ENCODE measurements around the gene GRK1. TPM values are rescaled to one million over a fixed set of nuclear protein-coding genes. Genes with fewer than 3 reads are reported as not detected.
"Not testable (repeated sequence)": the region's sequence is repeated elsewhere in the genome, so short reads cannot be mapped to it uniquely, and the experiment has no call there.

The GRK1 gene
- polyA plus RNA-seq, 3 donors, result 0.06 to 0.30 (median 0.11) TPM

DNA sequence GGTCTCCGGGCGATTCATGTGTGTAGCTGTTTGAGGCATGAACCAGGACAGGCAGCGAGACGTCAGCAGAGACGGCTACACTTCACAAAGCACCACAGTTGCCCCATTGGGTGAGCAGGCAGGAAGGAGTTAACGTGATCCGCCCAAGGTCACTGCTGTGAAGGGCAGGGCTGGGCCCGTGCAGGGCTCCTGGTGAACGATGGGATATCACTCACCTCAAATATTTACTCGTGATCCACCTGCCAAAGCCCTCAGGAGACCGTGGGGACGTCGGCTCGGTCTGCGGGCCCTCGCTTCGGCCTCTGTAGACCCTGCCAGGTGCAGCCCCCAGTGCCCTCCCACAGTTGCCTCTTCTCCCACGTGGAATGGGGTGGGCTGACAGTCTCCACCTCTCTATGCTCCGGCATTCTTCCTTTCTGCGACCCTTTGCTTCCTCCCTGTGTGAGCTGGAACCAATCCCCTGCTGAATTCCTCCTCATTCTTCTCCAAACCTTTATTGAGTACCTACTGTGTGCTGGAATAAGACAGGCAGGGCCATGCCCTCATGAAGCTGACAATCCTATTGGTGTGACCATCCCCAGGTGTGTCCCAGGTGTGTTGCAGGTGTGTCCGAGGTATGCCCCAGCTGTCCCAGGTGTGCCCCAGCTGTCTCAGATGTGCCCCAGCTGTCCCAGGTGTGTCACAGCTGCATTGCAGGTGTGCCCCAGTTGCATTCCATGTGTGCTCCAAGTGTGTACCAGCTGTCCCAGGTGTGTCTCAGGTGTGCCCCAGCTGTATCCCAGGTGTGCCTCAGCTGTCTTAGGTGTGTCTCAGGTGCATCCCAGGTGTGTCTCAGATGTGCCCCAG lies 2.0 kb upstream of the GRK1 start:
- no peak for DNase-seq

DNA sequence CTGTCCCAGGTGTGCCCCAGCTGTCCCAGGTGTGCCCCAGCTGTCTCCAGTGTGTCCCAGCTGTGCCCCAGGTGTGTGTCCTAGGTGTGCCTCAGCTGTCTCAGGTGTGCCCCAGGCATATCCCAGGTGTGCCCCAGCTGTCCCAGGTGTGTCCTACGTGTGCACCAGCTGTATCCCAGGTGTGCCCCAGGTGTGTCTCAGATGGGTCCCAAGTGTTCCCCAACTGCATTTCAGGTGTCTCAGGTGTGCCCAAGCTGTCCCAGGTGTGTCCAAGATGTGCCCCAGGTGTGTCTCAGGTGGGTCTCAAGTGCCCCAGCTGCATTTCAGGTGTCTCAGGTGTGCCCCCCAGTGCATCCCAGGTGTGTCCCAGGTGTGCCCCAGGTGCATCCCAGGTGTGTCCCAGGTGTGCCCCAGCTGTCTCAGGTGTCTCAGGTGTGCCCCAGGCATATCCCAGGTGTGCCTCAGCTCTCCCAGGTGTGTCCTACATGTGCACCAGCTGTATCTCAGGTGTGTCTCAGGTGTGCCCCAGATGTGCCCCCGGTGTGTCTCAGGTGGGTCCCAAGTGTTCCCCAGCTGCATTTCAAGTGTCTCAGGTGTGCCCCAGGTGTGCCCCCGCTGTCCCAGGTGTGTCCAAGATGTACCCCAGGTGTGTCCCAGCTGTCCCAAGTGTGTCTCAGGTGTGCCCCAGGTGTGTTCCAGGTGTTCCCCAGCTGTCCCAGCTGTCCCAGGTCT lies 1.3 kb upstream of the GRK1 start:
- no peak for DNase-seq

DNA sequence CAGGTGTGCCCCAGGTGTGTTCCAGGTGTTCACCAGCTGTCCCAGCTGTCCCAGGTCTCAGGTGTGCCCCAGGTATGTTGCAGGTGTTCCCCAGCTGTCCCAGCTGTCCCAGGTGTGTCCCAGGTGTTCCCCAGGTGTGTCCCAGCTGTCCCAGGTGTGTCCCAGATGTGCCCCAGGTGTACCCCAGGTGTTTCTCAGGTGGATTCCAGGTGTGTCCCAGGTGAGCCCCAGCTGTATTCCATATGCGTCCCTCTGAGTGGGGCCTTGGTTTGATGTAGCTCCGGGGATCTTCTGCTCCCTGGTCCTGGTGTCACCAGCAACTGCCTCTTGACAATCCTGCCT lies 719 bp upstream of the GRK1 start:
- no peak for DNase-seq

DNA sequence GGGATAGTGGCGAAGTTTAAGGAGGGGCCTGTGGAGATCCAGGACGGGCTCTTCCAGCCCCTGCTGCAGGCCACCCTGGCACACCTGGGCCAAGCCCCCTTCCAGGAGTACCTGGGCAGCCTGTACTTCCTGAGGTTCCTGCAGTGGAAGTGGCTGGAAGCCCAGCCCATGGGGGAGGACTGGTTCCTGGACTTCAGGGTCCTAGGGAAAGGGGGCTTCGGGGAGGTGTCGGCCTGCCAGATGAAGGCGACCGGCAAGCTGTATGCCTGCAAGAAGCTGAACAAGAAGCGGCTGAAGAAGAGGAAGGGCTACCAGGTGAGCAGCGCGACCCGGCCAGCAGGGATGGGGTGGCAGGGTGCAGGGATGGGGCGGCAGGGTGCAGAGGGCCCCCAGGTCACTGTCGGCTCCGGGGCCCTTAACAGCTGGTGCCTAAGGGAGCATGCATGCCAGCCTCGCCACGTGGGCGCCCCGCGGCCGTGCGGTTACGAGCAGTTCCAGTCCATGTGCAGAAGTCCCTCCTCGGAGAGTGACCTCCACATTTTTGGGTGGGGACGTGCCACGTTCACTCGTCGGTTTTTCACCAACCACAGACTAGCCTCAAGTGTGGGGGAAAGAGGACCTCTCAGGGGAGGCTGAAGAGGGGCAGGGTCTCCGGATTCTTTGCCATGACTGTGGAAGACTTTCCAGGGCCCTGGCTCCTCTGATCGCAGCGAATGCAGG lies 912 bp downstream of the GRK1 start:
- no peak for DNase-seq

DNA sequence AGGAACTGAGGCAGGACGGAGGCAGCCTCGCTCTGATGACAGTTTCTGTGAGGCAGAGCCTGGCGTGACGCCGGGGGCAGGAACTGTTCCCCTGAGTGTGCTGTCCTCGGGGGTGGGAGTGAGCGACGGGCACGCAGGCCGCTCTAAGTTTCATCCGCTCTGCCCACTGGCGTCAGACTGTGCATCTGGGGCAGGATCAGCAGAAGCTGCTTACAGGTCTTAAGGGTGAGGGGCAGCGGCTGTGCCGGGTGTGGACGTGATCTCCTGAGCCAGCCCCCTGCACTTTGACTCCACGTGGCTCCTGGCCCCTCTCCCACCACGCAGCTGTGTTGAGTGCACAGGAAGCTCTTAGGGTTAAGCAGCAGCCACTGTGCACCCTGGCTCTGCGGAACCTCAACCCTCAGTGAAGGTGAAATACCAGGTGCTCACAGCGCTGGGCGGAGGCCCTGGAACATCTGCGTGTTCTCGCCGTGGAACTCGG lies 1.5 kb downstream of the GRK1 start:
- DNase-seq, result no peak

DNA sequence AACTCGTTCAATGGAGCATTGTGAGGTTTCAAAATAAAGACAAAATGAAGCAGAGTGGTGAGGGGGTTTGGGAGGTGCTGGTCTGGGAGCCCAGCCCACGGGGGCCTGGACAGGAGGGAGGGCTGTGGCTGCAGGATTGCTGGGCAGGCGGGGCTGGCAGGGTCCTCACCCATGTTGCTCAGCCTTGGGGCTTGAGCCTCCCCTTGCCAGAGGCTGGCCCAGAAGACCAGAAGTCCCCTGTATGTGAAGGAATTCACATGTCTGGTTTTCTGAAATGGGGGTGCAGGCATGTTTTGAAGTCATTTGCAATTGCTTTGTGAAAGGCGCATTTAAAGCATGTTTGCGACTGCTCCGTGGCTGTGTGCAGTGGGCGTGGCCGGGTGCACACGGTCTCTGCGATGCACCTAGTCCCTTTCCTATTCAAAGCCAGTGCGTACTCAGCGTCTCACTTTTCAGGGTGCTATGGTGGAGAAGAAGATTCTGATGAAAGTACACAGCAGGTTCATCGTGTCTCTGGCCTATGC lies 2.3 kb downstream of the GRK1 start:
- no peak for DNase-seq

DNA sequence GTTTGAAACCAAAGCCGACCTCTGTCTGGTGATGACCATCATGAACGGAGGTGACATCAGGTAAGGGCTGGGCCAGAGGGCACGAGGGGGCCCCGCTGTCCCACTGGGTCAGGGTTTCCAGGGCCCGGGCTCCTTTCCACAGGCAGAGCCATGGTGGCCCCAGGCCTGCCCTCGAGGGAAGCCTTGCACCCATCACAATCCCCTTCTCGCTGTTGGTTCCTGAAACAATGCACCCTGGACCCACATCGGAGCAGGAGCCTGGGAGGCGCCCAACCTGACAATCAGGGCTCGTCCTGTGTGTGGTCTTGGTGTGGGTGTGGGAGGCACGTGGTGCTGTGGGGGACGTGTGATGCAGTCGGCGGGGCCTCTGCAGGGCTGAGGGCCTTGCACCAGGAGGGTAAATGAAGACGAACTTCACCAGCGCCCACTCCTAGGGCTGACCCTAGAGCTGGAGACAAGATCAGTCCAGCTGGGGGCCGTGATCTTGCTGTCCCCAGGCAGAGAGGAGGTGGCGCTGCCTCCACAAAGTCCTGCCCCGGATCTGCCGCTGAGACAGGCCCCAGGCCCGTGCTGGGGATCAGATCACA lies 2.8 kb downstream of the GRK1 start:
- no peak for DNase-seq

DNA sequence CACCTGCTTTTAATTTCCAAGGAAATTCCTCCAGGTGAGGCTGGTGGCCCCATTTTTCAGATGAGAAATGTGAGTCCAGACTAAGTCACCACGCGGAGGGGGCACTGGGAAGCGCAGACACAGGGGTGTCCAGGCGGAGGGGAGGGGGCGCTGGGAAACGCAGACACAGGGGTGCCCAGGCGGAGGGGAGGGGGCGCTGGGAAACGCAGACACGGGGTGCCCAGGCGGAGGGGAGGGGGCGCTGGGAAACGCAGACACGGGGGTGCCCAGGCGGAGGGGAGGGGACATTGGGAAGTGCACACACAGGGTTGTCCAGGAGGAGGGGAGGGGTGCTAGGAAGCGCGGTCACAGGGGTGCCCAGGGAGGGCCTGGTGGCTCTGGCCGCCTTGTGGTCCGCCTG lies 3.5 kb downstream of the GRK1 start:
- no peak for DNase-seq

DNA sequence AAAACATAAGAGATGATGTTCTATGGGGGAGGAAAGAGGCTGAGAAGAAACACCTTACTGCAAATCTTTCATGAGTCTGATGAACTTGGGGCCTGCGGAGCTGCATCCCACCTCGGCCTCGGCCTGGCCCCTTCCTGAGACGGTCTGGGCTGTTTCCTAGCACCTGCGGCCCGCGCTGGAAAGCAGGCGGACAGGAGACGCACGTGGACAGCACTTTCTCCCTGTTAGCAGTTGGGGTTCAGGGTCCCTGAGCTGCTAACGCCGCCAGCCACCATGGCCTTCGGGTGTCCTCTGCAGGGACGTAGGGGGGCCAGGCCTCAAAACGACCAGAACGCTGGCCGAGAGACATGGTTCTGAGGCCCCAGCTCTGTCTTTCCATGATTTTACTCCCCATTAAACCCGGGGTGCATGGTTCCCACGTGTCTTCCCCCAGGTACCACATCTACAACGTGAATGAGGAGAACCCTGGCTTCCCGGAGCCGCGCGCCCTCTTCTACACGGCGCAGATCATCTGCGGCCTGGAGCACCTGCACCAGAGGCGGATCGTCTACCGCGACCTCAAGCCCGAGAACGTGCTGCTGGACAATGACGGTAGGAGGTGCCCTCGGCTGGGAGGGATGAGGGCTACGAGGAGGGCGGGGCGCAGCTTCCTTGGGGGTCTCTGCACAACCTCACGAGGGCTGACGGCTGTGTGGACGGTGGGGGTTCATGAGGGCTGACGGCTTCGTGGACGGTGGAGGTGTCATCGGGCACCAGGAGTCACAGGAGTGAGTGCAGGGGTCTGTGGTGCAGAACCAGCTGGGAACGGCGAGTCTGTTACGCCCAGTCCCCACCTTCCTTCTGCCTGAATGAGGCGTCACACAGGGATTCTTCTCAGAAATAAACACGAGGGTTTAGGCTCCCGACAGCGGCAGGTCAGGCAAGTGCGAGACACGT lies 4.3 kb downstream of the GRK1 start:
- DNase-seq, result no peak

DNA sequence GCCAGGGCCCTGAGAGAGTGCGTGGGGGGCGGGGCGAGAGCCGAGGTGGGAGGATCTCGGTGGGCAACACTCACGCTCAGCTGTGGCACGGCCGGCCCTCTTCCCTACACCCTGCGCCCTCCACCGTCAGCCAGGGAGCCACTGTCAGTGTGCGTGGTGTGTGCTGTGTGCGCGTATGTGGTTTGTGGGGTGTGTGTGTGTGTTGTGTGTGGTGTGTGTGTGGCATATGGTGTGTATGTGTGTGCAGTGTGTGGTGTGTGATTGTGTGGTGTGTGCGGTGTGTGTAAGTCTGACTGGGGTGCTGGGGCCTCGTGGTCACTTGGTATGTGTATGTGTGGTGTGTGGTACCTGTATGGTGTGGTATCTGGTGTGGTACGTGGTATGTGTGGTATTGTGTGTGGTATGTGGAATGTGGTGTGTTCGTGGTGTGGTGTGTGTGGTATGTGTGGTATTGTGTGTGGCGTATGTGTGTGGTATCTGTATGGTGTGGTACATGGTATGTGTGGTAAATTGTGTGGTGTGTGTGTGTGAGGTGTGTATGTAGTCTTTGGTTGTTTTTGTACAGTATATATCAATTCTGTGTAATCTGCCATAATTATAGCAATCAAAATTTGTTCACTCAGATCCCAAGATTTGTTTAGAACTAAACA lies 5.1 kb downstream of the GRK1 start:
- no peak for DNase-seq

DNA sequence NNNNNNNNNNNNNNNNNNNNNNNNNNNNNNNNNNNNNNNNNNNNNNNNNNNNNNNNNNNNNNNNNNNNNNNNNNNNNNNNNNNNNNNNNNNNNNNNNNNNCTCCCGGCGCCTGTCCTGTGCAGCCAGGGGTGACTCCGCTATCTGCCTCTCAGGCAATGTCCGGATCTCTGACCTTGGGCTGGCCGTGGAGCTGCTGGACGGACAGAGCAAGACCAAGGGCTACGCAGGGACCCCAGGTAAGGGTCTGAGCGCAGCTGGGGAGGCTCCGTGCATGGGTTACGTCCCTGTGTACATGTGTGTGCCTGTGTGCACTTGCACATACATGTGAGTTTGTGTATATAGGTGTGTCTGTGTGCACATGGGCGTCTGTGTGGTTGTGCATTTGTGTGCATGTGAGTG lies 55.9 kb downstream of the GRK1 start:
- DNase-seq, result no peak

DNA sequence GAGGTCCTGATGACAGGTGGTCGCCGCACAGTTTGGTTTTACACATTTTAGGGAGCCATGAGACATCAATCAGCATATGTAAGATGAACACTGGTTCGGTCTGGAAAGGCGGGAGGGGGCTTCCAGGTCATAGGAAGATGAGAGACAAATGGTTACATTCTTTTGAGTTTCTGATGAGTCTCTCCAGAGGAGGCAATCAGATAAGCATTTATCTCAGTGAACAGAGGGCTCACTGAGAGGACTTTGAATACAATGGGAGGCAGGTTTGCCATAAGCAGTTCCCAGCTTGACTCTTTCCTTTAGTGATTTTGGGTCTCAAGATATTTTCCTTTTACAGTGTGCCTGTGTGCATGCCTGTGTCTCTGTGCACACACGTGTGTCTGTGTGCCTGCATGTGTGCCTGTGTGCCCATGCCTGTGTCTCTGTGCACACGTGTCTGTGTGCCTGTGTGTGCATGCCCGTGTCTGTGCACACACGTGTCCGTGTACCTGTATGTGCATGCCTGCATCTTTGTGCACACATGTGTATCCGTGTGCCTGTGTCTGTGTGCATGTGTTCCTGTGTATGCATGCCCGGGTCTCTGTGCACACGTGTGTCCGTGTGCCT lies 56.5 kb downstream of the GRK1 start:
- DNase-seq, result no peak

DNA sequence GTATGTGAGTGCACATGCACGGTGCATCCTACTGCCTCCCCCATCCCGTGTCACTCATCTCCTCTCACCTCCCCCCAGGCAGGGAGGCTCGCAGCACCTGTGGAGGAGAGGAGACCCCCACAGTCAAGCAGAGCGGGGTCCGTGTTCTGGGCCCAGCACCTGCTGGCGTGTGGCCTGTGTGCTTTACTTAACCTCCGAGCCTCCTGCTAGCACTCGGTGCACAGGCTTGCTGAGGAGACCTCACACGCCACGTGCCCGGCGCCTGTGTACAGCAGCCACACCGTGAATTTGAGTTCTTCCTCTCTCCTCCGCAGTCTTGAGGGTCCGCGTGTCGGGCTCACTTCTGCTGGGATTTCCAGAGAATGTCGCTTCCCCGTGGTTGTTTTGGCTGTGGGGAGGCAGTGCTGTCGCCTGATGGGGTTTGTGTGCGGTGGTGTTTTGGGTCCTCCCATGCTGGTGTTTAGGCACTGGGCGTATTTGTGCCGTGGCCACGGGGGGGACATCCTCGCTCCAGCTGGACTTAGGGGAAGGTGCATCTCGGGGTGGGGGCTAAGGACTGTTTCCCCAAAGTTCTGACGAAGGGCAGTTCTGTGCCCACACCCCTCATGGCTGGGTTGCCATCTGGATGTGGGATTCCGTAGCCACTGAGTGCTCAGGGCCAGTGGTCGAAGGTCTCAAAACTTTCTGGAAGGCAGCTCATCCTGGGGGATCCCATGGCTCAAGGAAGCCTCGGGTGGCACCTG lies 57.2 kb downstream of the GRK1 start:
- DNase-seq, result no peak

DNA sequence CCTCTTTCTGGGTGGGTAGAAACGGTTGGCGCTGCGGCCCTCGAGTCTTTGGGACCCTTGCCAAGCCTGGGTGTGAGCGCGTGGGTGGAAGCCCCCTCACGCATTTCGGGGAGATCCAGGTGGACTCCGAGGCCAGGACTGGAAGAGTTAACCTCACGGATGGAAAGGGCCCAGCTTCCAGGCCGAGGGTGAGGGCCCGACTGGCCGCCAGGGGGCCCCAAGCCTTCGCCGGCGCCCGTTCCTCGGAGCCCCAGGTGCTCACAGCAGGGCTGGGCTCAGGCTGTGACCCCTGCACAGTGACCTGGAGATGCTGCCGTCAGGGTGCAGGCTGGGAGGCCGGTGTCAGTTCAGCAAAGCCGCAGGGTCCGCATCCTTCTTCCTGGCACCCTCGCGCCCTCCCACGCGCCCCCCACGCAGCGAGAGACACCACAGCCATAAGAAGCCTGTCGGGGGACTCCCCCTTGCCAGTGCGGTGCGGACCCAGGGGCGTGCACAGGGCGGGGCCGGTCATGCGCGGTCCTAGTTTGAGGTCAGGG lies 57.8 kb downstream of the GRK1 start:
- peak; percentile 66 for DNase-seq

DNA sequence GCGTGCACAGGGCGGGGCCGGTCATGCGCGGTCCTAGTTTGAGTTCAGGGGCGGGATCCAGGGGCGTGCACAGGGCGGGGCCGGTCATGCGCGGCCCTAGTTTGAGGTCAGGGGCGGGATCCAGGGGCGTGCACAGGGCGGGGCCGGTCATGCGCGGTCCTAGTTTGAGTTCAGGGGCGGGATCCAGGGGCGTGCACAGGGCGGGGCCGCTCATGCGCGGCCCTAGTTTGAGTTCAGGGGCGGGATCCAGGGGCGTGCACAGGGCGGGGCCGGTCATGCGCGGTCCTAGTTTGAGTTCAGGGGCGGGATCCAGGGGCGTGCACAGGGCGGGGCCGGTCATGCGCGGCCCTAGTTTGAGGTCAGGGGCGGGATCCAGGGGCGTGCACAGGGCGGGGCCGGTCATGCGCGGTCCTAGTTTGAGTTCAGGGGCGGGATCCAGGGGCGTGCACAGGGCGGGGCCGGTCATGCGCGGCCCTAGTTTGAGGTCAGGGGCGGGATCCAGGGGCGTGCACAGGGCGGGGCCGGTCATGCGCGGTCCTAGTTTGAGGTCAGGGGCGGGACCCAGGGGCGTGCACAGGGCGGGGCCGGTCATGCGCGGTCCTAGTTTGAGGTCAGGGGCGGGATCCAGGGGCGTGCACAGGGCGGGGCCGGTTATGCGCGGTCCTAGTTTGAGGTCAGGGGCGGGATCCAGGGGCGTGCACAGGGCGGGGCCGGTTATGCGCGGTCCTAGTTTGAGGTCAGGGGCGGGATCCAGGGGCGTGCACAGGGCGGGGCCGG lies 58.5 kb downstream of the GRK1 start:
- not testable (repeated sequence) for DNase-seq

DNA sequence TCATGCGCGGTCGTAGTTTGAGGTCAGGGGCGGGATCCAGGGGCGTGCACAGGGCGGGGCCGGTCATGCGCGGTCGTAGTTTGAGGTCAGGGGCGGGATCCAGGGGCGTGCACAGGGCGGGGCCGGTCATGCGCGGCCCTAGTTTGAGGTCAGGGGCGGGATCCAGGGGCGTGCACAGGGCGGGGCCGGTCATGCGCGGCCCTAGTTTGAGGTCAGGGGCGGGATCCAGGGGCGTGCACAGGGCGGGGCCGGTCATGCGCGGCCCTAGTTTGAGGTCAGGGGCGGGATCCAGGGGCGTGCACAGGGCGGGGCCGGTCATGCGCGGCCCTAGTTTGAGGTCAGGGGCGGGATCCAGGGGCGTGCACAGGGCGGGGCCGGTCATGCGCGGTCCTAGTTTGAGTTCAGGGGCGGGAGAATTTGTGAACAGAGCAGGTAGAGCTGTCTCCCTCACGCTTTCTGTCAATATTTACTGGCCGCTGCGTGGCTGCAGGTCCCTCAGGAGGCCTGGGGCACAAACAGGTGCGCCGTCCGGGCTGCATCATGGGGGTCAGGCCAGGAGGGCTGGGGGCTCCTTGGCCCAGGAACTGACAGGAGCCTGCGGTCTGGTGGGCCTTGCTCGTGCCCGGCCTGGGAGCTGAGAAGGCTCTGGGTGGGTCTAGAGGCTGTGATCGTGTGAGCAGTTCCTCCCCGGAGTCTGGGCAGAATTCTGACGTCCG lies 59.2 kb downstream of the GRK1 start:
- DNase-seq, result not testable (repeated sequence)

DNA sequence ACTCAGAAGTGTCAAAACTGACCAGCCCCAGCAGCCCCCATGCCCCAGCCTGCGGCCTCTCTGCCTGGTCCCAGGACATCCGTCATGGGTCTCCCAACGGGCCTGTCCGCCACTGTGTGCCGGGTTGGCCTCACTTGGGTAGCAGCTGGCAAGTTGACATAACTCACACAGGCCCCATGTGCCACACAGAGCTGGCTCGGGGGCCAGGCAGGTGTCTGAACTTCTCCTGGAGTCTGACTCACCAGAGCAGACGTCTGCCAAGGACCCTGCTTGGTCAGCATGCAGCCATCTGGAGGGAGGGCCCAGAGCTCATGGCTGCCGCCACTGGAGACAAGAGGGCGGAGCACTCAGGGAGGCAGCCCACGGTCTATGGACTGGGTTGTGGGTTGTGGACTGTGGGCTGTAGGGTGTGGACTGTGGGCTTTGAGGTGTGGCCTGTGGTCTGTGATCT lies 60.0 kb downstream of the GRK1 start:
- no peak for DNase-seq

Measured in renal pelvis (tissue), 4 donors.